ENCODE results near the gene LMTK2.

DNA sequence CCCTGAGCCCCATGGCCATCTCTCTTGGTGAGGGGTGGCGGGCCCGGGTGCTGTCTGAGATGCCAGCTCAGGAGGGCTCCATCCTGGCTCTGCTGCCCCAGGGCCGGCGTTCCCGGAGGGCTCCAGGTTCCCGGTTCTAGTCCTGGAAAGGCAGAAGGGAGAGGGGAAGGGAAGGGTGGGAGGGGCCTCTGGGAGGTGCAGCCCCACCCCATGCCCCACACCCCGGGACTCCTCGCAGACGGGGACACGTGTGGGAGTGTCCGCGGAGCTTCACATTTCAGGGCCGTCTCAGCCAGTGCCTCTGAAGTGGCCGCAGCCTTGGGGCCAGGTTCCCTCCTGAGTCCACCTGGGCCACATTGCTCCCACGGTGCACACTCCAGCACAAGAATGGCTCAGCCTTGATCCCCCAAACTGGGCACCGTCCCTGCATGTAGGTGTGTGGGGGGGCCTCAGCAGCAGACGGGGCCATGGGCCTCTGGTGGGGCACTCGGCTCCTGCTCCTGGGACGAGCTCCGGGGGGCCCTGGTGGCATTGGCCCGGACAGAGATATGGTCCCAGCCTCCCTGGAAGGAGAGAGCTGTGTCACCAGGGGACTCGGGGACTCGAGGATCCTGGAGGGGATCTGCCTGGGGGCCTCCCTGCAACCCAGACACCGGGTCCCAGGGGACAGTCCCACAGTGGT, 110.4 kb downstream of the LMTK2 start:
- TF ChIP-seq GATA2 (IDR thresholded peaks at IDR 0.05; ENCODE audit: low read depth, low read length) (no peak), GATA3 (IDR thresholded peaks at IDR 0.05; ENCODE audit: low read depth, low read length) (no peak)

All from SH-SY5Y (cell line).